ENCODE measurements around the gene ZNF91. TPM values are rescaled to one million over a fixed set of nuclear protein-coding genes. Genes with fewer than 3 reads are reported as not detected.

The ZNF91 gene
- total RNA-seq, 2 experiments from 2014 or later, result 35.7 to 45.5 TPM

Other genes starting within 250 kb of the ZNF91 start
- 10 to 100 TPM; 15.1 to 19.1 TPM for gene ZNF724, start 145.1 kb downstream of the ZNF91 start, total RNA-seq

Data from activated CD4-positive, alpha-beta T cell treated with anti-CD3 and anti-CD28 coated beads for 36 hours (primary cell).